Fibroblast of lung (primary cell): ENCODE measurements around the gene USP32. TPM values are rescaled to one million over a fixed set of nuclear protein-coding genes. Genes with fewer than 3 reads are reported as not detected.

Experiments
- DNase-seq, 2 donors: peaks; one replicate each; pipeline versions ENCODE4 v3.0.0 to v3.0.0-alpha.2; 2010; ENCODE audit warnings: low read depth in 2 of 2
- H2AFZ ChIP-seq: 2 replicates; pipeline ENCODE4 v1.5.1; 2012; ENCODE audit warnings: low read length, control low read depth, inconsistent platforms
- H3K27ac ChIP-seq: 2 replicates; pipeline ENCODE4 v1.5.1; 2011; ENCODE audit warnings: low read length, control low read depth; ENCODE audit not compliant: insufficient read depth
- H3K27me3 ChIP-seq: 2 replicates; pipeline ENCODE4 v1.5.1; 2011; ENCODE audit warnings: mild to moderate bottlenecking, low read length; ENCODE audit not compliant: control insufficient read depth, insufficient read depth
- H3K36me3 ChIP-seq: 2 replicates; pipeline ENCODE4 v1.5.1; 2011; ENCODE audit warnings: low read length; ENCODE audit not compliant: control insufficient read depth, insufficient read depth
- H3K4me1 ChIP-seq: 2 replicates; pipeline ENCODE4 v1.5.1; 2011; ENCODE audit warnings: low read length; ENCODE audit not compliant: control insufficient read depth, insufficient read depth; ENCODE audit errors: extremely low read depth
- H3K4me2 ChIP-seq: 2 replicates; pipeline ENCODE4 v1.5.1; 2011; ENCODE audit warnings: low read length, control low read depth; ENCODE audit not compliant: insufficient read depth; ENCODE audit errors: extremely low read depth
- H3K4me3 ChIP-seq, 4 experiments: fragments of 200-600 bp in 1 of 4; sonication (generic) in 1 of 4; replicated peaks in 1 of 4; 2 replicates each; pipeline ENCODE4 v1.5.1; 2011 to 2016; ENCODE audit warnings: low read length in 4 of 4, low read depth in 3 of 4, mild to moderate bottlenecking in 3 of 4, control low read depth in 2 of 4, inconsistent platforms in 1 of 4, mixed read lengths in 1 of 4; ENCODE audit not compliant: insufficient read depth in 1 of 4; ENCODE audit errors: control extremely low read depth in 1 of 4
- H3K79me2 ChIP-seq: 2 replicates; pipeline ENCODE4 v1.5.1; 2012; ENCODE audit warnings: mild to moderate bottlenecking, low read length, inconsistent platforms; ENCODE audit not compliant: control insufficient read depth, insufficient read depth
- H3K9ac ChIP-seq: 2 replicates; pipeline ENCODE4 v1.5.1; 2011; ENCODE audit warnings: mild to moderate bottlenecking, low read length, control low read depth; ENCODE audit not compliant: insufficient read depth
- H3K9me3 ChIP-seq: 2 replicates; pipeline ENCODE4 v1.5.1; 2012; ENCODE audit warnings: low read depth, low read length; ENCODE audit not compliant: control insufficient read depth, insufficient read depth
- H4K20me1 ChIP-seq: 2 replicates; pipeline ENCODE4 v1.5.1; 2011; ENCODE audit warnings: low read length; ENCODE audit not compliant: control insufficient read depth, insufficient read depth; ENCODE audit errors: extremely low read depth
- CTCF ChIP-seq, 2 donors: IDR thresholded peaks in 1 of 2; conservative IDR thresholded peaks in 1 of 2; 1 replicate in 1 of 2; 2 replicates in 1 of 2; pipeline ENCODE4 v1.5.1; 2011 to 2012; ENCODE audit warnings: low read length in 2 of 2, control low read depth in 1 of 2, inconsistent platforms in 1 of 2, low read depth in 1 of 2, mild to moderate bottlenecking in 1 of 2
- EZH2 ChIP-seq: IDR thresholded peaks from 2 replicates; pipeline ENCODE4 v1.5.1; 2012; ENCODE audit warnings: low read length, control low read depth, mild to moderate bottlenecking; ENCODE audit errors: missing control alignments
- polyA plus RNA-seq, 2 donors: library from polyadenylated mRNA; depleted of rRNA in 1 of 2; stranded (reverse) in 1 of 2; unstranded in 1 of 2; fragments of >200 nt; gene quantifications; 2 replicates each; pipeline ENCODE4 v1.2.1, GENCODE V29; 2011 to 2012; ENCODE audit warnings: missing spikeins in 1 of 2
- total RNA-seq: library from RNA; depleted of rRNA; stranded (reverse); fragments of >200 nt; gene quantifications from 2 replicates; pipeline ENCODE4 v1.2.1, GENCODE V29; 2014

Gene USP32
- total and polyA plus RNA-seq, 2 donors (not counting 1 experiment from before 2014, with no cell fraction given), result 40.1 to 82.7 TPM

DNA sequence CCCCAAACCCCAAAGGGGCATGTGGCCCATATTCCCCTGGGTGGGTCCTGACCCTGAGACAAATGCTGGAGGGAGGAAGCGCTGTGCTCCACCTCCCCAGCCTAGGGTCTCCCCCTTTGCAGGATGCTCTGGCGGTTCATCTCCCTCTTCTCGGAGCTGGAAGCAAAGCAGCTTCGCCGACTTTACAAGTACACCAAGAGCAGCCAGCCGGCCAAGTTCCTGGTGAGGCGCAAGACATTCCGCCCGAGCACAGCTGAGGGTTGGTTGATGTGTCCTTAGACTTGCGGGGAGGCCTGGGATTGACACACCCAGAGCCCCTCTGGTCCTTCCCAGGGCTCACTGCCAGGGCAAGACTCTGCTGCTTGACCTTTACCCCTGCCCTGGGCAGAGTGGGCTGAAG, 34.7 kb upstream of the USP32 start:
- no peak overlapping the region for H3K9ac ChIP-seq
- no peaks in the 10 kb centered on the region for H3K79me2 ChIP-seq
- TF ChIP-seq CTCF (conservative IDR thresholded peaks at IDR 0.05 in 1 of 2, IDR thresholded peaks at IDR 0.05 in 1 of 2; ENCODE audit: low read depth in 1 of 2, low read length in 2 of 2) (no peak), EZH2 (no peak)
- H3K9me3 ChIP-seq, result no peaks in the 10 kb centered on the region
- no peak overlapping the region for H3K27ac ChIP-seq
- H3K36me3 ChIP-seq, result no peaks in the 10 kb centered on the region
- H3K27me3 ChIP-seq, result peaks cover 4% of the 10 kb centered on the region
- no peak overlapping the region for H3K4me3 ChIP-seq
- DNase-seq, result no peak
- no peak overlapping the region for H3K4me2 ChIP-seq
- no peaks in the 10 kb centered on the region for H3K4me1 ChIP-seq
- no peak overlapping the region for H2AFZ ChIP-seq
- H4K20me1 ChIP-seq, result no peaks in the 10 kb centered on the region

- H3K36me3 ChIP-seq, result no peaks in the 10 kb centered on the region
- no peak overlapping the region for H3K4me2 ChIP-seq
- H4K20me1 ChIP-seq, result no peaks in the 10 kb centered on the region
- no peak overlapping the region for H3K4me3 ChIP-seq
- H3K9ac ChIP-seq, result no peak overlapping the region
- no peak overlapping the region for H2AFZ ChIP-seq
- TF ChIP-seq CTCF (conservative IDR thresholded peaks at IDR 0.05 in 1 of 2, IDR thresholded peaks at IDR 0.05 in 1 of 2; ENCODE audit: low read depth in 1 of 2, low read length in 2 of 2) (no peak), EZH2 (no peak)
- no peaks in the 10 kb centered on the region for H3K79me2 ChIP-seq
- no peaks in the 10 kb centered on the region for H3K4me1 ChIP-seq
- no peaks in the 10 kb centered on the region for H3K27me3 ChIP-seq
- DNase-seq, result no peak
- H3K9me3 ChIP-seq, result no peaks in the 10 kb centered on the region
- no peak overlapping the region for H3K27ac ChIP-seq
Measured at GRCh38 chr17:60425626-60426025, 33.7 kb upstream of the USP32 start.

GRCh38 chr17:60423865-60424264, 31.9 kb upstream of the USP32 start:
- TF ChIP-seq CTCF (conservative IDR thresholded peaks at IDR 0.05 in 1 of 2, IDR thresholded peaks at IDR 0.05 in 1 of 2; ENCODE audit: low read depth in 1 of 2, low read length in 2 of 2) (no peak), EZH2 (no peak)
- Histone ChIP-seq H3K4me1 (no peaks in the 10 kb centered on the region), H3K36me3 (no peaks in the 10 kb centered on the region), H3K9ac (no peak overlapping the region), H3K4me3 (no peak overlapping the region), H2AFZ (no peak overlapping the region), H3K79me2 (no peaks in the 10 kb centered on the region), H3K27ac (no peak overlapping the region), H3K9me3 (no peaks in the 10 kb centered on the region), H3K27me3 (no peaks in the 10 kb centered on the region), H3K4me2 (no peak overlapping the region), H4K20me1 (no peaks in the 10 kb centered on the region)
- no peak for DNase-seq
